DND-41 (cell line): ENCODE data around the gene MANBA.
"Not testable (repeated sequence)": the region's sequence is repeated elsewhere in the genome, so short reads cannot be mapped to it uniquely, and the experiment has no call there.

Experiments
- EZH2 ChIP-seq: IDR thresholded peaks from 3 replicates; pipeline ENCODE4 v1.6.1; 2012; ENCODE audit warnings: borderline replicate concordance, low read depth, mild to moderate bottlenecking, moderate library complexity, low read length, inconsistent platforms; ENCODE audit not compliant: severe bottlenecking
- TF ChIP-seq, protein P1 (sequence below): IDR thresholded peaks from 2 replicates; pipeline ENCODE4 v1.5.1; 2012; ENCODE audit warnings: borderline replicate concordance, low read length, moderate library complexity, mild to moderate bottlenecking; ENCODE audit not compliant: poor library complexity, severe bottlenecking; ENCODE audit errors: extremely low read depth

DNA sequence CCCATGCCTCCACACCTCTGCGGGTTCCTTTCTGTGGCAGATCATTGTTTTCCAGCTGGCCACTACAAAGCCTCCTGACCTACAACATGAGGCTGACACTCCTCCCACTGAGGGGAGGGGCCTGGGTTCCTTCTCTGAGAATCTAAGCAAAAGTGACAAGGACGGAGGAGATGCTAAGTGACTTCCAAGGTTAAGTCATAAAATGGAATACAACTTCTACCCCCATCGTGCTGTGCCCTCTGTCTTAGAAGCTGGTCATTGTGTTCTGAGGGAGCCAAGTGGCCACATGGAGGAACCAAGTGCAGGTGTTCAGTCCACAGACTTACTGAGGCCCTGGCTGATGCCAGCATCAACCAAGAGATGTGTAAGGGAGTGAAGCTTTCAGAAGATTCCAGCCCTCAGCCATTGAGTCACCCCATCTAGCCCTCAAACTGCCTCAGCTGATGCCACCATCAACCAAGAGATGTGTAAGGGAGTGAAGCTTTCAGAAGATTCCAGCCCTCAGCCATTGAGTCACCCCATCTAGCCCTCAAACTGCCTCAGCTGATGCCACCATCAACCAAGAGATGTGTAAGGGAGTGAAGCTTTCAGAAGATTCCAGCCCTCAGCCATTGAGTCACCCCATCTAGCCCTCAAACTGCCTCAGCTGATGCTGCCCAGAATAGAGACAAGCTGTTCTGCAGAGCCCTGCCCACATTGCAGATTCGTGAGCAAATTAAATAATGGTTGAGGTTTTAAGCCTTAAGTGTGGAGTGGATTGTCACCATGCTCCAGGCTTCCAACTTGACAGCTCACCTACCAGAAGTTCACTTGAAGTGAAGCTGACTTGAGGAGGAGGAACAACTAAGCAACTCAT is 140.8 kb downstream of the MANBA start:
- TF ChIP-seq, protein P1, sequence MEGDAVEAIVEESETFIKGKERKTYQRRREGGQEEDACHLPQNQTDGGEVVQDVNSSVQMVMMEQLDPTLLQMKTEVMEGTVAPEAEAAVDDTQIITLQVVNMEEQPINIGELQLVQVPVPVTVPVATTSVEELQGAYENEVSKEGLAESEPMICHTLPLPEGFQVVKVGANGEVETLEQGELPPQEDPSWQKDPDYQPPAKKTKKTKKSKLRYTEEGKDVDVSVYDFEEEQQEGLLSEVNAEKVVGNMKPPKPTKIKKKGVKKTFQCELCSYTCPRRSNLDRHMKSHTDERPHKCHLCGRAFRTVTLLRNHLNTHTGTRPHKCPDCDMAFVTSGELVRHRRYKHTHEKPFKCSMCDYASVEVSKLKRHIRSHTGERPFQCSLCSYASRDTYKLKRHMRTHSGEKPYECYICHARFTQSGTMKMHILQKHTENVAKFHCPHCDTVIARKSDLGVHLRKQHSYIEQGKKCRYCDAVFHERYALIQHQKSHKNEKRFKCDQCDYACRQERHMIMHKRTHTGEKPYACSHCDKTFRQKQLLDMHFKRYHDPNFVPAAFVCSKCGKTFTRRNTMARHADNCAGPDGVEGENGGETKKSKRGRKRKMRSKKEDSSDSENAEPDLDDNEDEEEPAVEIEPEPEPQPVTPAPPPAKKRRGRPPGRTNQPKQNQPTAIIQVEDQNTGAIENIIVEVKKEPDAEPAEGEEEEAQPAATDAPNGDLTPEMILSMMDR: not testable (repeated sequence)
- not testable (repeated sequence) for TF ChIP-seq EZH2
